ENCODE data around the gene KCTD21. TPM values are rescaled to one million over a fixed set of nuclear protein-coding genes. Genes with fewer than 3 reads are reported as not detected.
A peak's percentile ranks its signal among the peaks of the same experiment; 100 is the strongest.

The KCTD21 gene
- total RNA-seq, 1 experiment from 2014 or later = 10.2 TPM

DNA sequence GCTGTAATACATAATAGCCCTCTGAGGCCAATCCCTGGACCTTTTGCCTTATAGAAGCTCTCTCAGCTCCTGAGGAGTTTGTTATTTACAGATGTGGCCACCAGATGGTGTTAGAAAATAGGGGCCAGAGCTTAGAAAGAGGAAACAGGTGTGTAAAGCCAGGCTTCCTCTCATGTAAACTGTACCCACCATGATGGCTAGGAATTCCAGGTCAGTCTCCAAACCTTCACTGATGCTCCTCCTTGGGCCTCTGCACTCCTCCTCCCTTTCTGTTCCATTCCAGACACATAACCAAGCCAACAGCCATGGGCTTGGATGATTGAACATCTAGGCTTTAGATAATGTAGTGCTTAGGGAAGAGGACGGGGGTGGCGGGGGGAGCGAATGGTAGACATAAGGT, 40.0 kb upstream of the KCTD21 start:
- Mint-ChIP-seq H3K36me3 (ENCODE audit: insufficient read depth, unreplicated experiment) (no peaks in the 10 kb centered on the region), H3K27me3 (ENCODE audit: insufficient read depth, unreplicated experiment) (no peaks in the 10 kb centered on the region), H3K4me1 (ENCODE audit: insufficient read depth, unreplicated experiment) (peaks cover 8% of the 10 kb centered on the region), H3K4me3 (ENCODE audit: unreplicated experiment) (no peak overlapping the region), H3K9me3 (ENCODE audit: unreplicated experiment) (no peaks in the 10 kb centered on the region), H3K27ac (ENCODE audit: low read depth, unreplicated experiment) (no peak overlapping the region)
- intact Hi-C loops (cut with micrococcal nuclease) = loop anchor here (1.0 kb wide), 3 partner anchors 191 to 336 kb away; no protein-coding TSS in a partner anchor
- TF ChIP-seq, protein P1, sequence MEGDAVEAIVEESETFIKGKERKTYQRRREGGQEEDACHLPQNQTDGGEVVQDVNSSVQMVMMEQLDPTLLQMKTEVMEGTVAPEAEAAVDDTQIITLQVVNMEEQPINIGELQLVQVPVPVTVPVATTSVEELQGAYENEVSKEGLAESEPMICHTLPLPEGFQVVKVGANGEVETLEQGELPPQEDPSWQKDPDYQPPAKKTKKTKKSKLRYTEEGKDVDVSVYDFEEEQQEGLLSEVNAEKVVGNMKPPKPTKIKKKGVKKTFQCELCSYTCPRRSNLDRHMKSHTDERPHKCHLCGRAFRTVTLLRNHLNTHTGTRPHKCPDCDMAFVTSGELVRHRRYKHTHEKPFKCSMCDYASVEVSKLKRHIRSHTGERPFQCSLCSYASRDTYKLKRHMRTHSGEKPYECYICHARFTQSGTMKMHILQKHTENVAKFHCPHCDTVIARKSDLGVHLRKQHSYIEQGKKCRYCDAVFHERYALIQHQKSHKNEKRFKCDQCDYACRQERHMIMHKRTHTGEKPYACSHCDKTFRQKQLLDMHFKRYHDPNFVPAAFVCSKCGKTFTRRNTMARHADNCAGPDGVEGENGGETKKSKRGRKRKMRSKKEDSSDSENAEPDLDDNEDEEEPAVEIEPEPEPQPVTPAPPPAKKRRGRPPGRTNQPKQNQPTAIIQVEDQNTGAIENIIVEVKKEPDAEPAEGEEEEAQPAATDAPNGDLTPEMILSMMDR (IDR thresholded peaks at IDR 0.05; ENCODE audit: unreplicated experiment) = peak; percentile 47
- no TSS peak for BruUV-seq (replicated peaks)
- CTCF ChIA-PET = interaction anchor here (0.6 to 6.5 kb wide), 37 partner anchors 10 to 1981 kb away, joined by 3 to 98 read pairs (median 4); partner anchors contain the start of gene KCTD14
- DNase-seq (ENCODE audit: unreplicated experiment) = peak; percentile 63
- POLR2A ChIA-PET = interaction anchor here (0.8 to 2.0 kb wide), 4 partner anchors 39 to 336 kb away, joined by 3 to 17 read pairs (median 4); partner anchors contain the start of gene GAB2

DNA sequence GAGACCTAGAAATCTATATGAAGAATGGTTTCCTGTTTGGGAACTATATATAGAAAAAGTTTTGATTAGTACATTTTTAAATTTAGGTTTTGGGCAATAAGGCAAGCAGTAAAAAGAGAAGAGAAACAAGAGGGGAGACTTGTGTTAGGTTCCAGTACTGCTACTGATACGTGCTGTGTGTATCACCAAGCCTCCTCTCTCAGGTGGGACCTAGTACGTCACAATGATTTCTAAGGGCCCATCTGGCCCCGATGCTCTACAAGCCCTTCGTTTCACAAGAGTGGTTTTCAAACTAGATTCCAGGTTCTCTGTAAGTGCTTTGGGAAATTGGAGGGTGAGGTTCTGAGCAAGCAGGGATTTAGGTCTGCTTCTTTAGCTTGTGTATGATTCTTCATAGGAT, 39.5 kb upstream of the KCTD21 start:
- no peak for DNase-seq (ENCODE audit: unreplicated experiment)
- POLR2A ChIA-PET = interaction anchor here (0.8 to 2.0 kb wide), 4 partner anchors 38 to 336 kb away, joined by 3 to 17 read pairs (median 4); partner anchors contain the start of gene GAB2
- Mint-ChIP-seq H3K27ac (ENCODE audit: low read depth, unreplicated experiment) (no peak overlapping the region), H3K4me1 (ENCODE audit: insufficient read depth, unreplicated experiment) (peaks cover 8% of the 10 kb centered on the region), H3K4me3 (ENCODE audit: unreplicated experiment) (no peak overlapping the region), H3K27me3 (ENCODE audit: insufficient read depth, unreplicated experiment) (no peaks in the 10 kb centered on the region), H3K9me3 (ENCODE audit: unreplicated experiment) (no peaks in the 10 kb centered on the region), H3K36me3 (ENCODE audit: insufficient read depth, unreplicated experiment) (no peaks in the 10 kb centered on the region)
- TF ChIP-seq, protein P1 (IDR thresholded peaks at IDR 0.05; ENCODE audit: unreplicated experiment) = no peak
- intact Hi-C loops (cut with micrococcal nuclease) = loop anchor here (1.0 kb wide), 3 partner anchors 191 to 336 kb away; no protein-coding TSS in a partner anchor
- no TSS peak for BruUV-seq (replicated peaks)
- CTCF ChIA-PET = interaction anchor here (0.6 to 6.5 kb wide), 38 partner anchors 11 to 1982 kb away, joined by 3 to 98 read pairs (median 4); no protein-coding TSS in a partner anchor

DNA sequence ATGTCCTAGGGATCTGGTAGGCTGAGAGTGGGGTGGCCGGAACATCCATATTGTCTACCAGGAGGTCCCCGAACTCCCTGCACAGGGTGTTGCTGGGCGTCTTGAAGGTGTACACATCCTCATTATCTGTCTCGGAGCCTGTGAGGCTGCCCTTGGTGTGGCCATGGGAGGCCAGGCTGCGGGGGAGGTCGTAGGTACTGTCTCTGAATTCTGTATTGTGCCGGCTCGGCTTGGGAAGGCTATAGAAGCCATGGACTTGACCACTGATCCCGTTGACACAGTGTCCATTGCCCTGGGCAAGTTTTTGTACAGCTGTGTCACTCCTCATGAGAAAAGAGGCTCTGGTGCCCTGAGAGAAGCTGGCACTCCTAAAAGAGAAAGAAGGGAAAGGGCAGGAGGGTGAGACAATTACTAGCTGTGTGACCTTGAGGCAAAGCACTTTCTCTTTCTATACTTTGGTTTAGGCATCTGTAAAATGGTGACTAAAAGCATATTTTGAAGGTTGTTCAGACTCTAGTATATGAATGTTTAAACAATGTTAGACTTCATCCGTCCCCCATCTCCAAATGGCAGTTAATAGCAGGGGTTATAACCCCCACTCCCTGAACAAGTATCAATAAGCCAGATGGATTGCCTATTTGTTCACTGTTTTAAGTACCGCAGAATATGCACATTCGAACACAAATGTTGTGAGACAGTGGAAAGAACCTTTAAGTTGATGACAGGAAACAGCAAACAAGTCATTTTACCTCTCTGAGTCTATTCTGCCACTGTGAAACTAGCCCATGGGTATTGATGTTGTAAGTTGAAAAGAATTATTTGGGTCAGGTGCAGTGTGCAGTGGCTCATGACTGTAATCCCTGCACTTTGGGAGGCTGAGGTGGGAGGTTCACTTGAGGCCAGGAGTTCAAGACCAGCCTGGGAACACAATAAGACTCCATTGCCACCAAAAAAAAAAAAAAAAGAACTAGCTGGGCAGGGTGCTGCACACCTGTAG, 38.6 kb upstream of the KCTD21 start:
- POLR2A ChIA-PET = interaction anchor here (1.2 to 2.0 kb wide), 2 partner anchors 37 to 337 kb away, joined by 3 to 17 read pairs; no protein-coding TSS in a partner anchor
- DNase-seq (ENCODE audit: unreplicated experiment) = no peak
- Mint-ChIP-seq H3K4me1 (ENCODE audit: insufficient read depth, unreplicated experiment) (peaks cover 4% of the 10 kb centered on the region), H3K4me3 (ENCODE audit: unreplicated experiment) (no peak overlapping the region), H3K27ac (ENCODE audit: low read depth, unreplicated experiment) (no peak overlapping the region), H3K36me3 (ENCODE audit: insufficient read depth, unreplicated experiment) (no peaks in the 10 kb centered on the region), H3K9me3 (ENCODE audit: unreplicated experiment) (no peaks in the 10 kb centered on the region), H3K27me3 (ENCODE audit: insufficient read depth, unreplicated experiment) (no peaks in the 10 kb centered on the region)
- intact Hi-C loops (cut with micrococcal nuclease) = no loop called here
- BruUV-seq (replicated peaks) = no TSS peak
- TF ChIP-seq, protein P1 (IDR thresholded peaks at IDR 0.05; ENCODE audit: unreplicated experiment) = no peak
- CTCF ChIA-PET = interaction anchor here (0.6 to 6.5 kb wide), 22 partner anchors 11 to 360 kb away, joined by 3 to 98 read pairs (median 5); no protein-coding TSS in a partner anchor

DNA sequence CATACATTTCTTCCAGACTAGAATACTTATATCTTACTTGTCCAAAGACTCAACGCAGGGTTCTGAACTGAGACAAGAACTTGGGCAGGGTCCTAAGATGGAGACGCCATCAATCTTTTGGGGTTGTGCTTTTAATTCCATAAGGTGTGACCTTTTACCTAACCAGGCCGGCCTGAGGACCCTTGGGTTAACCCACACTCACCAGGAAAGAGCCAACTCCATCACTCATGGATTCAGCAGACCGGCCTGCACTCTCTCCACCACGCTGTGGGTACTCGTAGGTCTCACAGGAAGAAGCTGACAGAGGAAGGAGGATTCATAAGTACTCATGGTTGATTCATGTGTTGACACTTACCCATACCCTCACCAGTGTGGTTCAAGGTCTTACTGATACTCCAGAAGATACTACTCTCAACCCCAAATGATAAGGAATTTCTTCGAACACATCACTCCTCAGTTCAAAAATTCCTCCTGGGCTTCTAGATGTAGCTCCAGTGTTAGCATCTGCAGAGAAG, 36.5 kb upstream of the KCTD21 start:
- Mint-ChIP-seq H3K4me3 (ENCODE audit: unreplicated experiment) (no peak overlapping the region), H3K4me1 (ENCODE audit: insufficient read depth, unreplicated experiment) (no peaks in the 10 kb centered on the region), H3K9me3 (ENCODE audit: unreplicated experiment) (no peaks in the 10 kb centered on the region), H3K27me3 (ENCODE audit: insufficient read depth, unreplicated experiment) (no peaks in the 10 kb centered on the region), H3K27ac (ENCODE audit: low read depth, unreplicated experiment) (no peak overlapping the region), H3K36me3 (ENCODE audit: insufficient read depth, unreplicated experiment) (no peaks in the 10 kb centered on the region)
- POLR2A ChIA-PET = no interaction called here
- no peak for DNase-seq (ENCODE audit: unreplicated experiment)
- BruUV-seq (replicated peaks) = no TSS peak
- TF ChIP-seq, protein P1 (IDR thresholded peaks at IDR 0.05; ENCODE audit: unreplicated experiment) = no peak
- CTCF ChIA-PET = interaction anchor here (6.5 kb wide), 1 partner anchor 340 kb away, joined by 98 read pairs; no protein-coding TSS in a partner anchor
- intact Hi-C loops (cut with micrococcal nuclease) = no loop called here

Measured in MCF 10A (cell line).